WTC11 (cell line): Measurements from ENCODE around the gene LTF.

Experiments
- AR ChIP-seq: fragments of 250-450 bp; sonication (Bioruptor Pico); IDR thresholded peaks from 2 replicates; pipeline ENCODE4 v1.9.0; 2021; ENCODE audit warnings: mild to moderate bottlenecking
- ATF1 ChIP-seq: sonication (generic); formaldehyde crosslinking; IDR thresholded peaks from 2 replicates; pipeline ENCODE4 v1.8.1; 2023; ENCODE audit warnings: mild to moderate bottlenecking, moderate library complexity, missing genetic modification reagents
- CBFB ChIP-seq: sonication (generic); formaldehyde crosslinking; IDR thresholded peaks from 2 replicates; pipeline ENCODE4 v1.8.1; 2022; ENCODE audit warnings: mild to moderate bottlenecking, low read depth, missing genetic modification reagents
- CTCF ChIP-seq: fragments of 200-600 bp; IDR thresholded peaks from 2 replicates; pipeline ENCODE4 v1.8.0; 2022; ENCODE audit warnings: antibody characterized with exemption
- E2F1 ChIP-seq: sonication (generic); formaldehyde crosslinking; IDR thresholded peaks from 2 replicates; pipeline ENCODE4 v1.8.0; 2022; ENCODE audit warnings: mild to moderate bottlenecking, missing genetic modification reagents
- E2F4 ChIP-seq: sonication (generic); formaldehyde crosslinking; IDR thresholded peaks from 2 replicates; pipeline ENCODE4 v1.8.1; 2022; ENCODE audit warnings: low read depth, mild to moderate bottlenecking, moderate library complexity, missing genetic modification reagents, borderline replicate concordance
- E2F5 ChIP-seq: sonication (generic); formaldehyde crosslinking; IDR thresholded peaks from 2 replicates; pipeline ENCODE4 v1.8.1; 2022; ENCODE audit warnings: mild to moderate bottlenecking, moderate library complexity, missing genetic modification reagents
- HMGXB4 ChIP-seq: sonication (generic); formaldehyde crosslinking; IDR thresholded peaks from 2 replicates; pipeline ENCODE4 v1.8.1; 2023; ENCODE audit warnings: mild to moderate bottlenecking, moderate library complexity, missing genetic modification reagents
- MYBL2 ChIP-seq: sonication (generic); formaldehyde crosslinking; IDR thresholded peaks from 2 replicates; pipeline ENCODE4 v1.8.1; 2023; ENCODE audit warnings: mild to moderate bottlenecking, moderate library complexity, missing genetic modification reagents
- NFE2L1 ChIP-seq: sonication (generic); formaldehyde crosslinking; IDR thresholded peaks from 2 replicates; pipeline ENCODE4 v1.8.1; 2023; ENCODE audit warnings: missing genetic modification reagents
- RELA ChIP-seq: sonication (generic); formaldehyde crosslinking; IDR thresholded peaks from 2 replicates; pipeline ENCODE4 v1.8.1; 2022; ENCODE audit warnings: missing genetic modification reagents, mild to moderate bottlenecking, borderline replicate concordance
- TCF7 ChIP-seq: sonication (generic); formaldehyde crosslinking; IDR thresholded peaks from 2 replicates; pipeline ENCODE4 v1.8.0; 2022; ENCODE audit warnings: mild to moderate bottlenecking, low read depth, missing genetic modification reagents, moderate library complexity
- ZNF232 ChIP-seq: sonication (generic); formaldehyde crosslinking; IDR thresholded peaks from 2 replicates; pipeline ENCODE4 v1.8.0; 2022; ENCODE audit warnings: mild to moderate bottlenecking, missing genetic modification reagents
- ZNF423 ChIP-seq: fragments of 250-450 bp; sonication (Bioruptor Pico); IDR thresholded peaks from 2 replicates; pipeline ENCODE4 v2.1.2; 2022; ENCODE audit warnings: mild to moderate bottlenecking, moderate library complexity

- TF ChIP-seq TCF7 (CRISPR knock-in tag) (no peak), CTCF (no peak), E2F1 (no peak), HMGXB4 (CRISPR knock-in tag) (no peak), RELA (CRISPR knock-in tag) (no peak), ATF1 (no peak), AR (CRISPR knock-in tag) (no peak), E2F4 (CRISPR knock-in tag) (no peak), ZNF423 (CRISPR knock-in tag) (no peak), MYBL2 (CRISPR knock-in tag) (no peak), NFE2L1 (no peak), E2F5 (CRISPR knock-in tag) (no peak), CBFB (no peak), ZNF232 (no peak)
These were observed 41.2 kb upstream of the LTF start for GRCh38 chr3:46505953-46506352.
